Measurements from ENCODE around the gene TRIM45. TPM values are rescaled to one million over a fixed set of nuclear protein-coding genes. Genes with fewer than 3 reads are reported as not detected.

Gene TRIM45
- total and polyA plus RNA-seq, 2 of the 4 experiments (the other 2 are of a cell fraction), result 2.0 to 5.1 TPM

DNA sequence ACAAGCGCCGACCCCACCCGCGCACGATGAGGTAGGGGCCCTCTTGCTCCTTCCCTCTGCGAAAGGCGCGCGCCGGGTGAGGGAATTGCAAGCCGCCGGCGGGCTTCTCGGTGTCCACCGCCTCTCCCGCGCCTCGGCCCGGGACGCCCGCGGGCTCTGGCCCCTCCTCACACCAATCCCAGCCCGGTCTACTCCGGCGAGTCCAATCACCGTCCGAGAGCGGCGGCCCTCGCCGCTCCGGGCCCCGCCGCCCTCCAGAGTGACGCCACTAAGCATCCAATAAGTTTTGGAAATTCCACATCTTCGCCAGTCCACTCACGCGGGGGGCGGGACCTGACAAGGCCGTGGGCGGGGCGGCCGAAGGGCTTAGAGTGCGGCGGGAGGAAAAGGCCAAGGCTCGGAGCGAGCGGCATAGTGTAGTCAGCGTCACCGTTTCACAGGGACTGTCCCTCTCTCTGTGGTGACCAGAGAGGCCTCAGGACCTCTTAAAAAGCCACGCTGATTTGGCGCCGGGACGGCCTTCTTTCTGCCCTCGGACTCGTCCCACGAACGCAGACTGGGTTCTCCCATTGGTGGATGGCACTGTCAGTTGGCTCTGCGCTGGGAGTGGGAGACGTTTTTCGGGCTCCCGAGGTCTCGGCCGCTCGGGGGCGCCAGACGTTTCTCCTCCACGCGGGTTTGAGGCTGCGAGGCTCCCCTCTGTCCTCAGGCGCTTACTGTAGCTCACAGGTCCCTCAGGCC lies at the start of gene TRIM45 (continued):
- TF ChIP-seq, protein P1, sequence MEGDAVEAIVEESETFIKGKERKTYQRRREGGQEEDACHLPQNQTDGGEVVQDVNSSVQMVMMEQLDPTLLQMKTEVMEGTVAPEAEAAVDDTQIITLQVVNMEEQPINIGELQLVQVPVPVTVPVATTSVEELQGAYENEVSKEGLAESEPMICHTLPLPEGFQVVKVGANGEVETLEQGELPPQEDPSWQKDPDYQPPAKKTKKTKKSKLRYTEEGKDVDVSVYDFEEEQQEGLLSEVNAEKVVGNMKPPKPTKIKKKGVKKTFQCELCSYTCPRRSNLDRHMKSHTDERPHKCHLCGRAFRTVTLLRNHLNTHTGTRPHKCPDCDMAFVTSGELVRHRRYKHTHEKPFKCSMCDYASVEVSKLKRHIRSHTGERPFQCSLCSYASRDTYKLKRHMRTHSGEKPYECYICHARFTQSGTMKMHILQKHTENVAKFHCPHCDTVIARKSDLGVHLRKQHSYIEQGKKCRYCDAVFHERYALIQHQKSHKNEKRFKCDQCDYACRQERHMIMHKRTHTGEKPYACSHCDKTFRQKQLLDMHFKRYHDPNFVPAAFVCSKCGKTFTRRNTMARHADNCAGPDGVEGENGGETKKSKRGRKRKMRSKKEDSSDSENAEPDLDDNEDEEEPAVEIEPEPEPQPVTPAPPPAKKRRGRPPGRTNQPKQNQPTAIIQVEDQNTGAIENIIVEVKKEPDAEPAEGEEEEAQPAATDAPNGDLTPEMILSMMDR (conservative IDR thresholded peaks at IDR 0.05; ENCODE audit: low read depth, low read length), result peak; percentile 88
- TF ChIP-seq CHD1 (IDR thresholded peaks at IDR 0.05; ENCODE audit: low read depth, low read length) (no peak), RAD21 (IDR thresholded peaks at IDR 0.05; ENCODE audit: low read length) (peak; percentile 61), MXI1 (IDR thresholded peaks at IDR 0.05; ENCODE audit: borderline replicate concordance, low read depth, low read length) (no peak)
- TF ChIP-seq, protein P2, sequence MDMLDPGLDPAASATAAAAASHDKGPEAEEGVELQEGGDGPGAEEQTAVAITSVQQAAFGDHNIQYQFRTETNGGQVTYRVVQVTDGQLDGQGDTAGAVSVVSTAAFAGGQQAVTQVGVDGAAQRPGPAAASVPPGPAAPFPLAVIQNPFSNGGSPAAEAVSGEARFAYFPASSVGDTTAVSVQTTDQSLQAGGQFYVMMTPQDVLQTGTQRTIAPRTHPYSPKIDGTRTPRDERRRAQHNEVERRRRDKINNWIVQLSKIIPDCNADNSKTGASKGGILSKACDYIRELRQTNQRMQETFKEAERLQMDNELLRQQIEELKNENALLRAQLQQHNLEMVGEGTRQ (IDR thresholded peaks at IDR 0.05; ENCODE audit: low read depth, low read length), result no peak

Data from IMR-90 (cell line).